ENCODE measurements around the gene COPG1. TPM values are rescaled to one million over a fixed set of nuclear protein-coding genes. Genes with fewer than 3 reads are reported as not detected.

COPG1 gene
- total RNA-seq, 5 donors from 2014 or later (not counting 1 experiment from before 2014, with no cell fraction given): 96.0 to 139 (median 116) TPM

GRCh38 chr3:129308636-129309035 is 59.2 kb downstream of the COPG1 start:
- peak overlapping the region; percentile 13 to 49 for H3K27ac Mint-ChIP-seq

GRCh38 chr3:129310111-129311011 is 61.0 kb downstream of the COPG1 start:
- Histone ChIP-seq H3K4me1 (ENCODE audit: control insufficient read depth in 1 of 2, extremely low read depth in 1 of 2, insufficient read depth in 2 of 2, low read length in 2 of 2) (peaks cover 8 to 30% of the 10 kb centered on the region in 2 experiments), H3K4me3 (ENCODE audit: control insufficient read depth in 1 of 2, extremely low read depth in 1 of 2, low read length in 1 of 2) (no peak overlapping the region), H3K36me3 (ENCODE audit: control insufficient read depth in 2 of 2, extremely low read depth in 1 of 2, insufficient read depth in 1 of 2, low read length in 1 of 2) (peaks cover 0 to 8% of the 10 kb centered on the region in 2 donors), H3K27ac (ENCODE audit: low read length) (no peak overlapping the region), H3K27me3 (replicated peaks in 1 of 2; ENCODE audit: control insufficient read depth in 2 of 2, extremely low read depth in 1 of 2, insufficient read depth in 2 of 2, low read length in 1 of 2) (no peaks in the 10 kb centered on the region), H3K9me3 (no peaks in the 10 kb centered on the region)
- Mint-ChIP-seq H3K4me1 (peaks cover 24 to 43% (median 37%) of the 10 kb centered on the region in 3 donors), H3K27ac (peak overlapping the region; percentile 15 to 84), H3K9me3 (no peaks in the 10 kb centered on the region), H3K36me3 (peaks cover 4% of the 10 kb centered on the region), H3K27me3 (no peaks in the 10 kb centered on the region), H3K4me3 (no peak overlapping the region)
- CTCF ChIA-PET: no interaction called here
- DNase-seq: no peak
- WGBS (ENCODE audit: insufficient coverage): 85% methylated on average over 5 of the region's 7 CpGs
- no peak for ATAC-seq (replicated peaks in 1 of 4)
- POLR2A ChIA-PET: interaction anchor here in 1 of 2 donors (0.5 kb wide), 1 partner anchor 487 kb away, joined by 3 read pairs; no protein-coding TSS in a partner anchor

More at GRCh38 chr3:129308636-129309035, 59.2 kb downstream of the COPG1 start:
- Histone ChIP-seq H3K4me1 (ENCODE audit: control insufficient read depth in 1 of 2, extremely low read depth in 1 of 2, insufficient read depth in 2 of 2, low read length in 2 of 2) (peaks cover under 1 to 19% of the 10 kb centered on the region in 2 experiments), H3K9me3 (no peaks in the 10 kb centered on the region), H3K4me3 (ENCODE audit: control insufficient read depth in 1 of 2, extremely low read depth in 1 of 2, low read length in 1 of 2) (no peak overlapping the region), H3K36me3 (ENCODE audit: control insufficient read depth in 2 of 2, extremely low read depth in 1 of 2, insufficient read depth in 1 of 2, low read length in 1 of 2) (peaks cover 0 to 24% of the 10 kb centered on the region in 2 donors), H3K27me3 (replicated peaks in 1 of 2; ENCODE audit: control insufficient read depth in 2 of 2, extremely low read depth in 1 of 2, insufficient read depth in 2 of 2, low read length in 1 of 2) (no peaks in the 10 kb centered on the region), H3K27ac (ENCODE audit: low read length) (no peak overlapping the region)
- ATAC-seq (replicated peaks in 1 of 4) (no peak), DNase-seq (no peak)
- peaks cover 25 to 46% (median 43%) of the 10 kb centered on the region in 3 donors for H3K4me1 Mint-ChIP-seq
- CTCF ChIA-PET: no interaction called here
- no peaks in the 10 kb centered on the region for H3K9me3 Mint-ChIP-seq
- no peaks in the 10 kb centered on the region for H3K27me3 Mint-ChIP-seq
- peaks cover 16% of the 10 kb centered on the region for H3K36me3 Mint-ChIP-seq
- POLR2A ChIA-PET: interaction anchor here in 1 of 2 donors (0.6 kb wide), 1 partner anchor 310 kb away, joined by 8 read pairs; no protein-coding TSS in a partner anchor
- no CpG with 5 or more reads among the region's 3 CpGs for WGBS (ENCODE audit: insufficient coverage)
- H3K4me3 Mint-ChIP-seq: no peak overlapping the region

DNA sequence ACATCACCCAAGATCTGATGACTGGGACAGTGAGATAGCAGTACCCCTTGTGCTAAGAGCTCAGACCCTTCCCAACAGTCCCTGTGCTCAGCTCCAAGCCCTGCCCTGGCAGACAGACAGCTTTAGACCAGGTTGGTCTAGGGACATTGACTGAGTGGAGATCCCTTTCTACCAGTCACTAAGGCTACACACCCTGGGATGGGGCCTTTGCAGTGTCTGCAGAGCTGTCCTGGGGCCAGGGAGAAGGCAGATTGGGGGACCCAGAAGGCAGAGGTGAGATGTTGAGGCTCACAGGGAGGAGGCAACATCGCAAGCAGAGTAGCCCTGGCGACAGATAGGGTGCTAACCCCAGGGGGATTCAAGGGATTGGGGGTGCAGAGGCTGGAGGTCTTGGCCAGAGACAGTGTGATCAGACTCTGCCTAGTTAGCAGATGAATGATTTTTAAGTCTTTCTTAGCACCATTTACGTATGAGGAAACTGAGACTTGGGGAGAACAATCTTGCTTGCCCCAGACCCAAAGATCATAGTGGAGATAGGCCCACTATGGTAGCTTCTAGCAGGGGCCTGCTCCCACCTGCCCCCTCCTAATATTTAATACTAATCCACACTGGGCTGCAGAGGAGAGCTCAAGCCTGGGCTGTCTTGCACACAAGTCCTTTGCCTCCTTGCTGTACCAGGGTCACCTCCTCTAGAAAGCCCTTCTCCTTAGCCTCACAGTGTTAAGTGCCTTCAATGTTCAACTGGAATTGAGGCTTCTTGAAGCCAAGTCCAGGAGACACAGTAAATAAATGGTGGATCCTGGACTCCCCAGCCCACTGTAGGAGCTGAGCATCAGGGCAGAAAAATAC is 61.9 kb downstream of the COPG1 start:
- peaks cover 21 to 35% (median 29%) of the 10 kb centered on the region in 3 donors for H3K4me1 Mint-ChIP-seq
- H3K9me3 Mint-ChIP-seq: no peaks in the 10 kb centered on the region
- Histone ChIP-seq H3K4me1 (ENCODE audit: control insufficient read depth in 1 of 2, extremely low read depth in 1 of 2, insufficient read depth in 2 of 2, low read length in 2 of 2) (peaks cover 8 to 24% of the 10 kb centered on the region in 2 experiments), H3K27ac (ENCODE audit: low read length) (peak overlapping the region; percentile 34), H3K9me3 (no peaks in the 10 kb centered on the region), H3K4me3 (ENCODE audit: control insufficient read depth in 1 of 2, extremely low read depth in 1 of 2, low read length in 1 of 2) (no peak overlapping the region), H3K27me3 (replicated peaks in 1 of 2; ENCODE audit: control insufficient read depth in 2 of 2, extremely low read depth in 1 of 2, insufficient read depth in 2 of 2, low read length in 1 of 2) (no peaks in the 10 kb centered on the region), H3K36me3 (ENCODE audit: control insufficient read depth in 2 of 2, extremely low read depth in 1 of 2, insufficient read depth in 1 of 2, low read length in 1 of 2) (peaks cover 0 to 3% of the 10 kb centered on the region in 2 donors)
- no peak overlapping the region for H3K4me3 Mint-ChIP-seq
- peaks cover 3% of the 10 kb centered on the region for H3K36me3 Mint-ChIP-seq
- ChIA-PET CTCF (no interaction called here), POLR2A (interaction anchor here in 1 of 2 donors (1.9 kb wide), 1 partner anchor 31 kb away, joined by 11 read pairs; no protein-coding TSS in a partner anchor)
- ATAC-seq (replicated peaks in 1 of 4): peak in 1 of 4 experiments; percentile 2
- WGBS (ENCODE audit: insufficient coverage): 100% methylated on average over 2 of the region's 3 CpGs
- H3K27ac Mint-ChIP-seq: peak overlapping the region; percentile 69 to 84
- no peaks in the 10 kb centered on the region for H3K27me3 Mint-ChIP-seq
- no peak for DNase-seq

DNA sequence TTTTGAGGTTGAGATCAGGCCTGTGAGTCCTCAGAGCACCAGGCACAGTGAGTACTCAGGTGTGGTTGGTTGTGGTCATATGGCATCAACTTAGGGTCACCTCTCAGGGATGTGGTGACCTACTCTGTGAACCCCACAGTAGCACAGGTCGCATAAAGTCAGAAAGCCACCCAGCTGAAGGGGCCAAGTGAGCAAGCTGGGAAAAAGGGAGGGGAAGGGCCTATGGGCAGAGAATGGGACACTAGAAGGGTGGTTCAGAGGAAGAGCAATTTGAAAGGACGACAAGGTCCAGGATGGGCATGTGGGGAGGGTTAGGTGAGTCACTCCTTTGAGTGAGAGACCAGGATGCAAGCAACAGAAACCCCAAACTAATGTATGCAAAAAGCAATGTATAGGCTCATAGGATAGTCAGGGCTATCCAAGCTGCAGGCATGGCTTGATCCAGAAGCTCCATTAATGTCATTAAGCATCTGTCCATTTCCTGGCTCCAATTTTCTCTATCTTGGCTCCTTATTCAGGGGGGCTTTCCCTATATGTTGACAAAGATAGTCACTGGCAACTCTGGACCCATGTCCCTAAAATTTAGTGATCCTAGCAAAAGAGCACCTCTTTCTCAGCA is 62.7 kb downstream of the COPG1 start:
- peak overlapping the region; percentile 38 for H3K27ac ChIP-seq (ENCODE audit: low read length)

GRCh38 chr3:129312671-129313414 is 63.4 kb downstream of the COPG1 start:
- Histone ChIP-seq H3K36me3 (ENCODE audit: control insufficient read depth in 2 of 2, extremely low read depth in 1 of 2, insufficient read depth in 1 of 2, low read length in 1 of 2) (no peaks in the 10 kb centered on the region), H3K27ac (ENCODE audit: low read length) (peak overlapping the region; percentile 67), H3K9me3 (no peaks in the 10 kb centered on the region), H3K4me1 (ENCODE audit: control insufficient read depth in 1 of 2, extremely low read depth in 1 of 2, insufficient read depth in 2 of 2, low read length in 2 of 2) (peaks cover 10 to 36% of the 10 kb centered on the region in 2 experiments), H3K27me3 (replicated peaks in 1 of 2; ENCODE audit: control insufficient read depth in 2 of 2, extremely low read depth in 1 of 2, insufficient read depth in 2 of 2, low read length in 1 of 2) (no peaks in the 10 kb centered on the region), H3K4me3 (ENCODE audit: control insufficient read depth in 1 of 2, extremely low read depth in 1 of 2, low read length in 1 of 2) (no peak overlapping the region)
- Mint-ChIP-seq H3K4me3 (peak overlapping the region; percentile 35 to 93 (median 86)), H3K27me3 (no peaks in the 10 kb centered on the region), H3K9me3 (no peaks in the 10 kb centered on the region), H3K4me1 (peaks cover 23 to 35% (median 33%) of the 10 kb centered on the region in 3 donors), H3K27ac (peak overlapping the region; percentile 84 to 86), H3K36me3 (no peaks in the 10 kb centered on the region)
- peak in 1 of 35 experiments; percentile 16 for DNase-seq
- ChIA-PET CTCF (interaction anchor here in 1 of 2 donors (0.6 kb wide), 1 partner anchor 15 kb away, joined by 3 read pairs; no protein-coding TSS in a partner anchor), POLR2A (interaction anchor here (0.5 to 1.9 kb wide), 3 partner anchors 10 to 613 kb away, joined by 3 to 11 read pairs (median 3); no protein-coding TSS in a partner anchor)
- ATAC-seq (replicated peaks in 1 of 4): no peak

More for the DNA sequence above, 62.7 kb downstream of the COPG1 start:
- Histone ChIP-seq H3K27me3 (replicated peaks in 1 of 2; ENCODE audit: control insufficient read depth in 2 of 2, extremely low read depth in 1 of 2, insufficient read depth in 2 of 2, low read length in 1 of 2) (no peaks in the 10 kb centered on the region), H3K36me3 (ENCODE audit: control insufficient read depth in 2 of 2, extremely low read depth in 1 of 2, insufficient read depth in 1 of 2, low read length in 1 of 2) (no peaks in the 10 kb centered on the region), H3K4me1 (ENCODE audit: control insufficient read depth in 1 of 2, extremely low read depth in 1 of 2, insufficient read depth in 2 of 2, low read length in 2 of 2) (peaks cover 10 to 30% of the 10 kb centered on the region in 2 experiments), H3K9me3 (no peaks in the 10 kb centered on the region), H3K4me3 (ENCODE audit: control insufficient read depth in 1 of 2, extremely low read depth in 1 of 2, low read length in 1 of 2) (no peak overlapping the region)
- DNase-seq (peak in 1 of 35 experiments; percentile 26), ATAC-seq (replicated peaks in 1 of 4) (no peak)
- H3K27me3 Mint-ChIP-seq: no peaks in the 10 kb centered on the region
- H3K4me3 Mint-ChIP-seq: peak overlapping the region in 2 of 3 donors; percentile 6 to 93
- 29% methylated on average over 1 of the region's 2 CpGs for WGBS (ENCODE audit: insufficient coverage)
- ChIA-PET POLR2A (interaction anchor here in 1 of 2 donors (1.9 kb wide), 1 partner anchor 32 kb away, joined by 11 read pairs; no protein-coding TSS in a partner anchor), CTCF (no interaction called here)
- H3K4me1 Mint-ChIP-seq: peaks cover 22 to 35% (median 30%) of the 10 kb centered on the region in 3 donors
- no peaks in the 10 kb centered on the region for H3K36me3 Mint-ChIP-seq
- H3K9me3 Mint-ChIP-seq: no peaks in the 10 kb centered on the region
- peak overlapping the region; percentile 44 to 84 for H3K27ac Mint-ChIP-seq

Data from T-cell (primary cell).